Stimulated activated CD4-positive, alpha-beta T cell treated with anti-CD3 and anti-CD28 coated beads, Interleukin-2, amount 100 ng/mL, for 4 hours (primary cell): ENCODE data around the gene ZNF521.
A peak's percentile ranks its signal among the peaks of the same experiment; 100 is the strongest.

ENCODE experiments used
- DNase-seq: peaks from one replicate; pipeline ENCODE4 v3.0.0-alpha.2; 2020; ENCODE audit warnings: low read depth

Gene ZNF521

DNA sequence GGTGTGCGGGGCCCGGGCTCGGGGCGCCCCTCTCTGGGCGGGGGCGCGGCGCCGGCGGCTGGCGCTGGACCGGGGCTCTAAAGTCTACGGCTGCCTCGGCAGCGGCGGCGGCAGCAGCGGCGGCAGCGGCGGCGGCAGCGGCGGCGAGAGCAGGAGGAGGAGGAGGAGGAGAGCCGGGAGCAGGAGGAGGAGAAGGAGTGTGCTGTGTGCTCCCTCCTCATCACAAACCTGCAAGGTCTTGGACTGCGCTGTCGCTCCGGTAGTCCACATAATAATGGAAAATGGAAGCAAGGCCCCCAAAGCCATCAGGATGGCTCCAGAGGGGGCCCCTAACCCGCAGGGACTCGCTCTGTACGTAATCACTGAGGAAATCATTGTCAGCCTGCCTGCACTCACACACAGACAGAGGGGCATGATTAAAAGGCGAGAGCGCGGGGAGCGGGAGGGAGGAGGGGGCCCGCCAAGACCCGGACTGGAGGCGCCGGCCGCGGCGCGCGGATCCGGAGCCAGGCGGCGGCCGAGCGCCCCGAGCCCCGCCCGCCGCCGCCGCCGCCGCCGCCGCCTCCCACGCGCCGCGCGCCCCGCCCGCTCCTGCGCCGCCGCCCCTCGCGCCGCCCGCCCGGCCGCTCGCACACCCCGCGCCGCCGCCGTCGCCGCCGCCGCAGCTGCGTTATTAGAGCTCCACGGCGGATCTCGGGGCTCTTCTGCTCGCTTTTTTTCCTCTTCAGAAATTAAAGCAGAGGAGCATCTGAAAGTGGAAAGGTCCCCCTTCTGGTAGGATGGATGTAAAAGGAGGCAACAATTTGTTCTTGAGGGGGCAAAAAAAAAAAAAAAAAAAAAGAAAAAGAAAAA lies at the start of gene ZNF521:
Gene ZNF521, minus strand, starts transcription at position 390 of the 852 bp plus-strand sequence. CDS start 1,220 bp downstream, outside the sequence.
- DNase-seq, result peak; percentile 9

DNA sequence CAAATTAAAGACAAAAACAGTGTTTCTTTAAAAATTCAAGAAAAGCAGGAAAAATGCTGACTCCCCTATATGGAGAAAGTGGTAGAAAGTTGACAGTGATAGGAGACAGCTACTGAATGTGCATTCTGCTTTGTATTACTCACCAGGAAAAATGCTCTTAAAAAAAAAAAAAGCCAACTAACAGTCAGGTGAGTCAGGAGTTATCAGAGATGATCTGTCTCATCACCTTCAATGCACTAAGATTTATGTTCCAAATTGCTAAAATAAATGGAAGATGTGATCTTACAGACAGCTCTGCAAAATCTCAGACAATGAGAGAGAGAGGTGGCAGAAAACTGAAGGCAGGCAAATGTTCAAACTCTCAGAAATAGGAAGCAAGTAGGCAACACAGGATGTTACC lies 47.6 kb upstream of the ZNF521 start:
- DNase-seq, result no peak

DNA sequence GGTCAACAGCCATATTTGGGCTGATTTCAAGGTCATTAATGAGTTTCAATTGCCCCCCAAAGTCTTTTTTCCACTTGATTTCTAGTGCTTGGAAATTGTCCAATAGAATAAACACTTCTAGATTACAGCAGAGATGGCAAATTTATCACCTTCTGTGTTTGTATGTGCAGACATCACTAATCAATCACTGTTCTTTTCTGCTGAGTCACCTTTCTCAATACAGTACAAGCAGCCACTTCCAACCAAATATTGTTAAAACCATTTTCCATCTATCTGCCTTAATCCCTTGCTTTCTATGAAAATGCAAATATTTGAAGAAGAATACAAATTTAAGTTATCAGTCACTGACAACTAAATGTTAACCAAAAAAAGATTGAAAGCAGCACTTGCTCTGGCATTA lies 40.2 kb upstream of the ZNF521 start:
- no peak for DNase-seq

DNA sequence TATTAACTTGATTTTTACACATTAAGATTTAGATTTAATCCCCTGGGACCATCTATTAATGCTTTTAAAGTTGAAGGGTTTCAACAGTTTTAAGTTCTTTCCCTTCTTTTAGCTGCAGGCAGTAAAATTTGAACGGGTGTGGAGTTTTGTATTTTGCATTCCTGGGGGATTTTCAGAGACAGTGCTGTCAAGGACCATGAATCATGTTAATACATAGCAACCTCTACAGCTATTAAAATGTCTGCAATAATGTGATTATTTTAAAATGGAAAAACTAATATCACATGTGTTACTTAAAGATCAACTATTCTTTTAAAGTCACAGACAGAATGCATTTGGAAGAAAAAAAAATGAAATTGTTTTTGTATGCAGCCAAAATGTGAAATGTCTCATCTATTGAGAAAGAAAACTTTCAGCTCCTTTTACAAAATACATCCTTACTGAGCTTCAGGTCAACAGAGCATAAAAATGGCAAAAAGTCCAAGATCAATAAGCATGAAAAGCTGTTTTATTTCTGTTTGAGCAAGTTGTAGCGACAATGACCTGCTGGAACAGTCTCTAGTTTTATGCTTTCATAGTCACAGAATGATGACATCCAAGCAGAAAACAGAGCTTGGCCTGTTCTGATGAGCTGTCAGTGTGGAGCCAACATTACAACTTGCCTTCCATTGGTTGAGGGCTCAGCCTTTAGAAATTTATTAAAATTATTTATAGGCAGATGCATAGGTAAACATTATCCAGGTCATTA lies 21.6 kb upstream of the ZNF521 start:
- no peak for DNase-seq

DNA sequence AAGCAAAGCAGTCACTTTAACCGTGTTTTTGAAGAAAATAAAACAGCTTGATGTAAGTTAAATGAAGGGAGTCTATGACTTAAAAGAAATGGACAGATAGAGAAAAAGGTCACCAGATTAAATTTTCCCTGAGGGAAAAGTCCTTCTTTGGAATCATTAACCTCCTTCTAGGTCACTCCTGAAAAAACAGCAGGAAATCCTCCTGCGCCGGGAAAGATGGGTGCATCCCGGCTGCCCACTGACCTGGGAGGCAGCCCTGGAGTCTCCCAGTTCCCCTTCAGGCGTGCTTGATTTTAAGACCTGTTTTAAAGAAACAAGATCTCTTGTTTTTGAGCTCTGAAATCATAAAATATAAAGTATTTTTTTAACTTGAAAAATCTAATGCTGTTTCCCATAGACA lies 18.4 kb upstream of the ZNF521 start:
- DNase-seq, result no peak

DNA sequence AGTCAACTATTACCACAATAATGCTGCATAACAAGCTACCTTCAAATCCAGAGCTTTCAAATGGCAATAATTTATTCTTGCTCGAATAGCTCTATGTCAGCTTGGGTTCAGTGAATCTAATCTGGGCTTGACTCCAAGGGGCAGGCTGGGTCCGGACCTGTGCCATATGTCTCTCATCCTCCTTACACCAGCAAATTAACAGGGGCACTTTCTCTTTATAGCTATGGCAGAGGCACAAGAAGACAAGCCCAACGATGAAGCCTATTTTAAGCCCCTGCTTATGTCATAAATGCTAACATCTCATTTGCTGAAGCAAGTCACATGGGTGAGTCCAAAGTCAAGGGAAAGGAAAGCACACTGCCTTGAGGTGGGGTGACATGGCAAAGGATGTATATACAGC lies 13.3 kb upstream of the ZNF521 start:
- DNase-seq, result no peak

DNA sequence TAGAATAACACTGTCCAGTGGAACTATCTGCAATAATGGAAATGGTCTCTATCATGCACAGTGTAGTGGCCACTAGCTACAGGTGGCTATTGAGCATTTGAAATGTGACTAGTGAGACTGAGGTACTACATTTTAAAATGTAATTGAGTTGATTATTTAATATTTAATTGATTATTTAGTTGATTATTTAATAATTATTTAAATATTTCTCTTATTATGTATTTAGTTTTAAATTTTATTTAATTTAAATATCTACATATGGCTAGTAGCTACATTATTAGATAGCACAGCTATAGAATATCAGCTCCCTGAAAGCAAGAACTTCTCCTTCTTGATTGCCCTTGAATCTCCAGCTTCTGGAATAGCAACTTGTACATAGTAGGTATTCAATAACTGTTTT lies 12.8 kb upstream of the ZNF521 start:
- no peak for DNase-seq

DNA sequence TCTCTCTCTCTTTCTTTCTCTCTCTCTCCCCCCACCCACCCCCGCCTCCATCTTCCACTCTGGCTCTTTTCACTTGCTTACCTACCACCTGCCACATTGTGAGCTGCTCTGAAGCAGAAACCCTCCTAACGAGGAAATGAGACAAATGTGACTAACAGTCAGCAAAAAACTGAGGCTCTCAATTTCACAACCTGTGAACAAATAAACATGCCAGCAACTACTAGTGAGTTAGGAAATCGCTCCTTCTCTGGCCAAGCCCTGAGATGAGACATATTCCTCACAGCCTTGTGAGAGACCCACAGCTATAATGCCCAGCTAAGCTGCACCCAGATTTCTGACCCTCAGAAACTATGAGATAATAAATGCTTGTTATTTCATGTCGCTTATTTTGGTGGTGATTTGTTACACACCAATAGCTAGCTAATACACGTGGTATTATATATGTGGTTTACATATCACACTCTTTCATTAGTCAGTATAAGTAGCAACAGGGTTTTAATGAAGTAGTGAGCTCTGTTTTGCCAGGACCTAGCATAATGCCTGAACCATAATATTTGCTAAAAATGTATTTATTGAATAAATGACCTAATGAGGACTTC lies 8.4 kb upstream of the ZNF521 start:
- DNase-seq, result no peak

DNA sequence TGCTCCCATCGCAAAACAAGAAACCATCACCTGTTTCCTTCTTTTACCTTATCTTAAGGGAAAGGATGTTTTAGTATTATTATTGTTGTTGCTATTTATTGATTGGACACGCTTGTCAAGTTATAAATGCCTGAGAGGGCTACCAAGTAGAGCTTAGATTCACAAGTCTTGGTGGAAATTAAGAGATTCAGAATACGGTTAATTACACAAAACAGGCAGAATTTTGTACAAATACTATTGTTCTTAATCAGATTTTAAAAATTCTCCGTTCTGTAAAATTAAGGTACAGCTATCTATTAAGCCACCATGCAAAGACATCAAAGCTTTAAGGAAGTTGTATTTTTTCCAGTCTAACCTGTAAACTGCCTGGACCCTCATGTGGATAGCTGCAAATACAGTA lies 1.1 kb upstream of the ZNF521 start:
- no peak for DNase-seq

DNA sequence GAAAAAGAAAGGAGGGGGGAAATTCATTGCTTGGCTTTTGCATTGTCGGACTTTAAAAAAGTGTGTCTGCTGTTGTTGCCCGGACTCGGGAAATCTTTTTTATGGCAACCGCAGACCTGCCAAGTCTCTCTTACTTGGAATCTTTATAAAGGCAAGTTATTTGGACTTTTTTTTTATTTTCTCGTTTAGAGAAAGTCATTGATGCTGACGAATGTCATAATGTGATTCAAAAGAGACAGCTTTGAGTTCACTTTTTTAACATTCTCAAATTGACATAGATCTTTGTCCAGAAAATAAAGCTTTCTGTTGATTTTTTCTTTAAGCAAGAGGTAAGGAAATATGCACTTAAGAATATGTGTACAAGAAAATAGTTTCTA lies 651 bp upstream of the ZNF521 start:
- DNase-seq, result no peak

DNA sequence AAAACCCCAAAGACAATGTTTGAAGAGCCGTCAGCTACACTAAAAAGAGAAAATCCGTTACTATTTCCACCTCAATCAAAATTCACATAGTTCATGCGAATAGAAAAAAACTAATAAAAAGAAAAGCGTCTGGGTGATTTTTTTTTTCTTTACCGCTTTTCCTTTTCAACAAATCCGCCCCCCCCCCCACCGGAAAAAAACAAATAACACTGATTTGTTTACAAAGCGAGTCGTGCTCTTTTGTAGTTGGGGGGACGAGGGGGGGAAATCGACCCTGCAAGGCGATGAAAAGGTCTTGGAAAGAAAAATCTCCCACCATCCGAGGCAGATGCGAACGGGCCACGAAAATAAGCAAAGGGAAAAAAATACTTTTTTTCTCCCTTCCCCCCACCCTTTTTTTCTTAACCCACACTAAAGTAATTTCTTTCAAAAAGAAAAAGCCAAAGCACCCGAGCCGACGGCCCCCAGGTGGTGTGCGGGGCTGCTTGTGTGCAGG lies 638 bp downstream of the ZNF521 start:
- no peak for DNase-seq

DNA sequence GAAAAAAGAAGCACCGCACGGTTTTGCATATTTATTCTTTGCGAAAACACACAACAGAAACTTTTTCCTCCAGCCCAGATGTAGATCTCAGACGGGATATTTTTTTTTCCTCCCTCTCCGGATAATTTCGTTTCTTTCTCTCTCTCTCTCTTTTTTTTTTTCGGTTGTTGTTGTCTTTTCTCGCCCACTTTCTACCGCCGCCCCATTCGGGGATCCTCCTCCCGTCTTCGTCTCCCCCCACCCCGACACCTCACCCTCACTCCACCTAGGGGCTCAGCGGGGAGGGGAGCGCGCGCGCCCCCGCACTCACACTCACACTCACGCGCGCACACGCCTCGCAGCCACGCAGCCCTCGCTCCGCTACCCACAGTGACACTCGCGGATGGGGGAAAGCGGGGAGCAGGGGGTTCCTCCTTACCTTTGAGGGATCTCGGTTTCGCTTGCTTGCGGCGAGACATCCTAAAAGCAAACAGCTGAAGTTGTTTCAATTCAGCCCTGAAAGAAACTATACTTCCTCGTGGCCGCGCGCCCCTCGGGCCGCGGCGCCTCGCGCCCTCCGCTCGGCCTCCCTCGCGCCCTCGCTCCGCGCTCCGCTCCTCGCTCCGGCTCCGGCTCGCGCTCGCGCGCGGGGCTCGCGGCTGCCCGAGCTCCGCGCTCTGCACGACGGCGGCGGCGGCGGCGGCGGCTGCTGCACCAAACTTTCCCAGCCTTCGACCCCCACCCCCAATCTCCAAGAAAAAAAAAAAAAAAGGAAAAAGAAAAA lies 1.3 kb downstream of the ZNF521 start:
- no peak for DNase-seq

DNA sequence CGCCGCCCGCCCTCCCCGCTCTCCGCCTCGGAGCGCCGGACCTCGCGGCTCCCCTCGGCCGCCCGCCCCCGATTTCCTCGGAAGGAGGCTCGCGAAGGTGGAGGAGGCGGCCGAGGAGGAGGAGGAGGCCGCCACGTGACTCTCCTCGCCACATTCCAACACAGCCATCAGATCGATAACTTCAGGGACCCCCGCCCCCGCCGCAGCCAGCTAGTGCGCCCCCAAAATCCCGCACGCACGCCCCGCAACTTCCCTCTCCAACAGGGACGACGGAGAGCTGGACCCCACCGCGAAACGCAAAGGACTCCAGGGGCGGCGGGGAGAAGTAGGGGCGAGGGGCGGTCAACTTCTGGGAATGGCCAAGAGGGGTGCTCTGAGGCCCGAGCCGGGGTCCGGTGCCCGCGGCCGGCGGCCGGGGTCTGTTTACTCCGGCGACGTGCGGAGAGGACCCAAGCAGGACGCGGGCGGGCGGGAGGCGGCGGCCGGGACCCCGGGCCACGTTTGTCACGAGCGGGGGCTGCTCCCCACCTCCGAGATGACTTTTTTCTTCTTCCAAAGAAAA lies 2.0 kb downstream of the ZNF521 start:
- no peak for DNase-seq

DNA sequence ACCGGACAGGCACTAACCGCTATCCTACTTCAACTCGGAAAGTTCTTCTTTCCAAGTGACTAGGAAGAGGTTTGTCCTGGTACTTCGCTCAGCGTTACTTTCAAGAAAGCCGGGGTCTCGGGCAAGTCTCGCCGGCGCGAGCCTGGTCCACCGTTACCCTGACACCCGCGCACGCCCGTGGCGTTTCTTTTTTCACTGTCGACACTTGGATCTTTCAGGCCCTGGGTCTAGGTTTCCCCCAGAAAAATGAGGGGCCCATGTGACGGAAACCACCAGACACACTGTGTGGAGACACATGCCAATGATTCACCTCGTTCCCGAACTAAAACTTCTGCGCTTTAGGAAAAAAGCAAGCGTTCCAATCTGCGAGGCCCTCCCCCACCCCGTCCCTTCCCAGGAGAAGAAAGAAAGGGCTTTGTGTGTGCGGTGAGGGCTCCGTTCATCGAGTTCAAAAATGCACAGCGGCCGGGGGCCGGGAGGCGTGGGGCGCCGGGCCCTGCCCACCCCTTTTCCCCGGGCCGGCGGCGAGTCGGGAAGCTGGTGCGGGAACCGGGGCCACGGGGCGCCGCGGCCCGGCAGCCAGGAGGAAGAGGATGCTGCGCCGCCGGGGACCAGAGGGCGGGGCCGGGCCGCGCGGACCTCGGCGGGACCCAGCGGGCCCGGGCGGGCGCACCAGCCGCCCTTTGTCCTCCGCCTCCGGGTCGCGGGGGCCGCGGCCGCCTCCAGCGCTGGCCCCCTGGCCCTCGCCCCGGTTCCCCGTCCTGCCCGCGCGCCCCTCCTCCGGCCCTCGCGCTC lies 2.6 kb downstream of the ZNF521 start:
- DNase-seq, result no peak

DNA sequence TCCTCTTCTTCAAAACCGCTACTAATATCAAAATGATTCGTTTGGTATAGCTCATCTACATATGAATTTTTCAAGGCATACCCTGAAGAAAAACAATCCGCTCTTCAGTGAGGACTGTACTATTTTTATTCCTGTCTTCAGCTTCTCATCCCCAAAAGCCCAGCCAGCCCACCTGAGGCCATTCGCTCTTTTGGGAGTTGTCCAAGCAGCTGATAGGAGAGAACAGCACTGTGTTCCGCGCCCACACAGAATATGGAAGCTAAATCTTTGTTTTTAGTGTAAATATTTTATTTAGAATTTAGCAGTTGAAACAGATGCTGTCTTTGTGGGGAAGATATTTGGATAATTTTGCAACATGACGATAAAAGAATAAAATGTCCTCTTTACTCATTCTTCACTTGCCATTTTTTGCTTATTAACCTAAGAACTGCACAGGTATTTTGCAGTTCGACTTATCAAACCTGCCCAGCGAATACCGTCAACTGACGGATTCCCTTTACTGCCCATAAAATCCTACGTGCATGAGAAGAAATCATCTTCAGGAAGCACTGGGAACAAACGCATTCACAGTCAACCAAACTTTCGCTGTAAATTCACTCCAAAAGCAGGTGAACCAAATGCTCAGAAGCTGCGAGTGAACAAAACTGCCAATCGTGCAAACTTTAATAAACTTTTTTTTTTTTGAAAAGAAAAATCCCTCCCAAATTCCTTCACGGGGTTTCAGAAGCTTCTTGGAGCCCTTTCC lies 3.4 kb downstream of the ZNF521 start:
- no peak for DNase-seq

DNA sequence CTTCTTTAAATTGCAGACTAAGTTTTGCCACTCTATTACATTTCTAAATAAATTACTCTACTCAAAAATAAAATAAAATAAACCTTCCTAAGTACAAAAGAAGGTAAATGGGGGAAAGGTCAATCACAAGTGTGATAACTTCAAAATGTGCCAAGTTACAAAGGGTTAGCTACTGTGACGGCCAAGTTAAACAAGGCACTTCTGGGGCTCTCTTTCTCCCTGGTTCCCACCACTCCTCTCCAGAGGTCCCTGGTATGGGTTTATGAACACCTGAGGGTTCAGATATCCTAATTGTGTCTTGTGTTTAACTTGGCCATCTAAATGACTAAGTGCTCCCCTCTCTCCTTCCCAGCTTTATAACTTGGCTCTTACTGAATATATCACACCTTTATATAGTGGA lies 5.4 kb downstream of the ZNF521 start:
- no peak for DNase-seq

DNA sequence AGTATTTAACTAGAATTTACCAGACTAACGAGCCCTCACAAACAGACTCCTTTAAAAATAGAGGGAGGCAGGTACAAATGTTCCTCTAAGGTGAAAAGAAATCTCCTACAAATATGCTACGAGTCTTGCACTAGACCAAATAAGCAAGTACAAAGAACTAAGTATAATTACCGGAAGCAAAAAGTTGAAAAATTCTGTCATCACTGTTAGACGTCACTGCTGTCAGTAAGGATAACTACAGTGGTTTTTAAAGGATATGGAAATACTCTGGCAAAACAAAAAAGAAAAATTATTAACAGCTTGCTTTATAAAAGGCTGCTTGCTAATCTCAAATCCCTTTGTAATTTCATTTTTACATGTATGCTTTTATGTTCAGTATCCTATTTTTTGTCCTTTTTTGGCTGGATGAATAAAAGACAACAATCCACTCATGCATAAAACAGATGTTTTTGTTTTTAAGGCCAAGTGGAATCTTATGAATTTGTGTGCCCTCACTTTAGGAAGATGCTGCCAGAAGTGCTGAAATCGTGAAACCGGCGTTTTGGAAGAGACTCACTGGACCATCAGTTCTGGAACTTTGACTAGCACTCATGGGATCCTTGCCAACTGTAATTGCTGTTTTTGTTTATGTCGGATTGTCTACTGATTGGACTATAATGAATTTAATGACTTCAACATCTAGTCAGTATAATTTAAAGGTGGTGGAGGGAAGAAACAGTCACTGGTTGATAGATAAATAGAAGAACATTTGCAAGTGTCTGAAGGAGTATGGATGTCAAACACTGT lies 6.7 kb downstream of the ZNF521 start:
- DNase-seq, result no peak

DNA sequence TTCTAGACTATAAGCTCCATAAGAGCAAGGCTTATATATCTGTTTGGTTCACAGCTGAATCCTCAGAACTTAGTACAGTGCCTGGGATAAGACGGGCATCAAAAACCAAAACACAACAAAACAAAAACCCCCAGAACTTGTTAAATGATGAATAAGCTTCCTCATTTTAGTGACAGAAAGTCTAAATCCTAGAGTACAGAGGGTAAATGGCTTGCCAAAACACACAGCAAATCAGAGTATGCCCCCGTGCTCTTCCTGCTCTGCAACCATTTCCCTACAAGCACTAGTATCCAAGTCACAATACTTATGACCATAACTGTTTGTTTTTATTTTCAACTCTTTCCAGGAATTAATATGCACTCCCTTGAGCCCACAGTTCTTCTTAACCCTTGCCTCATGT lies 10.1 kb downstream of the ZNF521 start:
- no peak for DNase-seq

DNA sequence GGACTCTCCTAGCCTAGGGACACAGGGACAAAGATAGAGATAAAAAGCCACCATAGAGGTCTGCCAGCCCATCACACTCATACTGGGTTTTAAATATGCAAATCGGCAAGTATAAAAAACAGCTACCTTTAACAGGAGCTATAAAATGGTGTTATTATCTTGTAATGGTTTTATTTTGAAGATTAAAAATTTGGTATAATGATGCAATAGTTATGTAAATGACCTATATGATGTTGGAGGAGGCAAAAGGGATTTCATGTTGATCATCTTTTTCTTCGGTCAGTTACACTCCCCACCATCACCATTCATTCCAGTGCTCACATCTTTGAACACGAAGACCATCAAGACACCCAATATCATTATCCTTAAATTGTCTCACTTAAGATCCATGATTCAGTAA lies 11.2 kb downstream of the ZNF521 start:
- DNase-seq, result no peak
